Amygdala (tissue), 56 donors: Measurements from ENCODE around the gene CANX.

Experiments
- DNase-seq, 56 donors: peaks; one replicate each; lab custom pipeline; 2025; lab: John Stamatoyannopoulos, UW

Gene CANX

DNA sequence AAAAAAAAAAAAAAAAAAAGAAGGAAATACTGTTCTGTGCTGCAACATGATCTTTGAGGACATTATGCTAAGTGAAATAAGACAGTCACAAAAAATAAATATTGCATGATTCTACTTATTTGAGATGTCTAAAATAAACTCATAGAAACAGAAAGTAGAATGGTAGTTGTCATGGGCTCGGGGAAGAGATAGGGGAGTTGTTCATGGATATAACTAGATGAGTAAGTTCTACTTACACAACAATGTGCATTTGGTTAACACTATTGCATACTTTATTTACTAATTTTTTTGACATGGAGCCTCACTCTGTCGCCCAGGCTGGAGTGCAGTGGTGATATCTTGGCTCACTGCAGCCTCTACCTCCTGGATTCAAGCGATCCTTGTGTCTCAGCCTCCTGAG lies 49.0 kb downstream of the CANX start:
- no peak for DNase-seq

DNA sequence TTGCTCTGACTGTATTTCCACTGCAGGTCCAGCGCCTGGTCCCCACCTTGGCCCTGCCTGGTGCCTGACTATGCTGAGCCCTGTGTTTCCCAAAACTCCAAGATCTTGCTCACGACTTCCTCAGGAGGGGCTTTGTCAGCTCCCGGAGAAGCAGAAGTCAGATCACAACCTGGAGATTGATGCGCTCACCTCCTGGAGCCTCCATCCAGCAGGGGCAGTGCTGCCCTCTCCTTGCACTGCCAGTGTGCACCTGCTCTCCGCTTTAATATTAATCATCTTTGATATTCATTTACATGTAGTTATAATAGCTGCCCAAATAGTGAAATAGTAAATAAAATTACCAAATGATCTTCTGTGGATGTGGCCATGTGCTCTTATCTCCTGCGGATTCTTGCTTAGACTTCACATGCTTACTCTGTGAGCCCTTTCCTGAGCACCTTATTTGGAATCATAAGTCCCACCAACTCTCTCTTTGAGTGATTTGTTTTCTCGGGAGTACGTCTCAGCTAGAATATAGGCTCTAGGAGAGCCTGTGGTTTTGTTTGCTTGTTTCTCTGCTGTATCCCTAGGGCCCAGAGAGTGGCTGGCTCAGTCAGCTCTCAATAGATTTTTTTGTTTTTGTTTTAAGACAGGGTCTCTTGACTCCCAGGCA lies 51.2 kb downstream of the CANX start:
- DNase-seq: no peak

DNA sequence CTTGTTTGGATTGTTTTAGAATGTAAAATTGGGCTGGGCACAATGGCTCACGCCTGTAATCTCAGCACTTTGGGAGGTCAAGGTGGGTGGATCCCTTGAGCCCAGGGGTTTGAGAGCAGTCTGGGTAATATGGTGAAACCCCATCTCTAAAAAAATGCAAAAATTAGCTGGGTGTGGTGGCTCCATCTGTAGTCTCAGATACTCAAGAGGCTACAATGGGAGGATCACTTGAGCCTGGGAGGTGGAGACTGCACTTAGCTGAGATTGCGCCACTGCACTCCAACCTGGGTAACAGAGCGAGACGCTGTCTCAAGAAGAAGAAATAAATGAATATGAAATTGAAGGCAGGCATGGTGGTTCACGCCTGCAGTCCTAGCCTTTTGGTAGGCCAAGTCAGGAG lies 55.2 kb downstream of the CANX start:
- no peak for DNase-seq

DNA sequence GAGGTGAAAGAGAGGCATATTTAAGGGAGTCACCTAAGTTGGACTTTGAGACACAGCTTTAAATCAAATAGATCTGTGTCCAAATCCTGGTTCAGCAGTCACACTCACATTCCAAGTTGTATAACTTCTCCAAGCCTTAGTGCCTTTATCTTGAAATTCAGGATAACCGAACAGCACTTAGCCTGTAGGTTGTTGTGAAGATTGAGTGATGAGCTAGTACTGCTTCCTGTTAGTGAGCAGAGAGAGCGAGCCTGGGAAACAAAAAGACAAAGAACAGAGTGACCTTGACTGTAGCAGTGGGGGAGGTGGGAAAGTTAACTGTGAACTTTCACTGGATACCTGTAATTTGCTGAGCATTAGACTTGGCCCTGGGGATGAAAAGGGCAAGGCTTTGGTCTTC lies 56.3 kb downstream of the CANX start:
- no peak for DNase-seq

DNA sequence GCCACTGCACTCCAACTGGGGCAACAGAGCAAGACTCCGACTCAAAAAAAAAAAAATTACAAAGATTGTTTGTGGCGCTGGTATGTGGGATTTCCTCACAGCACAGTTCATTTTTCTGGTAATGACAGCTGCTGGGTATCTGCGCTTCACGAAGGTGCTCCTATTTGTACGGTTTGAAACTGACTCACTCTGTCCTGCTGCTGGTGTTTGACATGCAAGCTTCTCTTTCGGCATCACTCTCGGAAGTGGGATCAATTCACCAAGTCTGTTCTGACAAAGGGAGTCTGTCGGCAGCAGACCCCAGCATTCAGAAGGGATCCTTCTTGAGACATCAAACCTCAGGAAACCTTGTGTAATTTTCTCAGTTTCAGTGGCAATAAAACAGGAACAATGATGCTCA lies 60.2 kb downstream of the CANX start:
- no peak for DNase-seq

DNA sequence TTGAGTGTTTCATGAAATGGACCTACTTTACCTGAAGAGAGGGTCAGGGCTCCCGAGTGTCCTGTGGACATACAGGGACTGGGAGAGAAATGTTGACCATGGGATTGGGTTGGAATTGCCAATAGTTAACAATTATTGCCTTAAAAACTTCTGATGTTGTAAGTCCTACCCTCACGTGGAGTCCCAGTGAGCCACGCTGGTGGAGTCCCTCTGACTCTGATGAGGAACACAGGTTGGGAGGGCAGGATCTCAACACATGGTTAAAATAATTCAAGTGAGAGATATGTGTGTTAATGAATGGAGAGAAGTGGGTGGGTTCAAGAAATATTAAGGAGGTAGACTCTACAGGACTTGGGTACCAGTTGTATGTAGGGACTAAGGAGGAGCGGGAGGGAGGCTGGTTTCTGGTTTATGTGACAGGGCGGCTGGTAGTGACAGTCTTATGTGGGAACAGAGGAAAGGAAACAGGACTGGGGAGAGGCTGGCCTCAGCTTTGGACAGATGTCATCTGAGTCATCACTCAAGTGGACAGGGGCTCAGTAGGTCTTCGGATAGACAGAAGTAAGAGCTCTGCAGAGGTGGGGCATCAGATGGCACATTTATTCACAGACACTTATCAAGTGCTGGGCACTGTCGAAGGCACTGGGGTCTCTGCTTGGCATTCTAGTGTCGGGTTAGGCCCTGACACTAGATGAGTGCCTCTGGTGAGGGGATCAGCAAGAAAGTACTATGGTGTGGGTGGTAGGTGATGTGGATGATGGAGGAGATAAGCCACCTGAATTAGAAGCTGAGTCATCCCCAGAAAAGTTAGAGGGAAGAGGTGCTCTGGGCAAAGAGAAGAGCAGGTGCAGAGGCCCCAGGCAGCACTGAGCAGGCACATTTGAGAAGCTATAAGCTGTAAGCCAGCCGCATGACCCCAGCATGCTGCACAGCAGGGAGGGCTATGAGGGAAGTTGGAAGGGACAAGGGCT lies 61.1 kb downstream of the CANX start:
- DNase-seq: no peak

DNA sequence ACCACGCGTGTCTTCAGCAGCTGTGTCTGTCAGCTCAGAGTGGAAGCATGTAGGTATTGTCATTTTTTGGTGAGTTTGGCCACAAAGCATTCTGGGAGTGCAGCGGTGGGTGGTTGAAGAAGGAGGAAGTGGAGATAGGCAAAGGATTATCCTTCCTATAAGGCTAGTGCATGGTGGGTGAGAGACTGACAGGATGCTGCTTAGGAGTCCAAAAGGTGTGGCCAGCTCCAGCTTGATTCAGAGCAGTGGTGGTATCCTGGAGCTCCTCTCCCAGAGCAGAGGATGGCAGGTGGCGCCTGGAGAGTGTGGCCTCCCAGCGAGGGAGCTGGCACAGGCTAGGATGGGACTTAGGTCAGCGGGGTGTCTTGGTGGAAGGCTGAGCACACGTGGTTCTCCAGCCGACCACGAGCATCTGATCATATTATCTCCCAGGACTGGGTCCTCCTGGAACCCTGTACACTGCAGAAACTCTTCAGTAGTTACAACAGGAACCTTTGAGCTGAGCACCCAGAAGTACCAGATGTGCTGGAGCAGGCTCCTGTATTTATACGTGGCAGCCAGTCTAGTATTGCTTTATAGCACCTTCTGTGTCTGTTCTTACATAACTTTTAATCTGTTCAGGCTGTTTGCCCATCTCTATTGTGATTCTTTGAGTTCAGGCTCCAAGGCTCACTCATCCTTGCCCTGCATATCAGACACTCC lies 63.5 kb downstream of the CANX start:
- peak in 1 of 56 donors; percentile 10 for DNase-seq

DNA sequence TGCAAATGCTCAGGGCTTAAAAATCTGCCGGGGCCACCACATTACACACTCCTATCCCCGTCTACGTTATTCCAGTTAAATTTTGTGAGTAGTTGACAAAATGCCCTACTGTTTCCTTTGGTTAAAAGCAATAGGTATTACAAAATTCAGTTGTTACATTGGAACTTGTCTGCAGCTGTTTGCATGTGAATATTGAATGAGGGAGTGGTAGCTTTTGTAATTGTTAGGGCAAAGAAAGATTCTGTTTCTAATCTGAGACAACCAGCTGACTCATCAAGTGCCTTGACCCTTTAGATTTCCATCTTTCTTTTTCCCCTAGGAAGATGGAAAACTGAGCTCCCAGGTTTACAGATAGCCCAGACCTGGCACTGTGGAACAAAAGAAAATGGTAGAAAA lies 64.0 kb downstream of the CANX start:
- DNase-seq: no peak

DNA sequence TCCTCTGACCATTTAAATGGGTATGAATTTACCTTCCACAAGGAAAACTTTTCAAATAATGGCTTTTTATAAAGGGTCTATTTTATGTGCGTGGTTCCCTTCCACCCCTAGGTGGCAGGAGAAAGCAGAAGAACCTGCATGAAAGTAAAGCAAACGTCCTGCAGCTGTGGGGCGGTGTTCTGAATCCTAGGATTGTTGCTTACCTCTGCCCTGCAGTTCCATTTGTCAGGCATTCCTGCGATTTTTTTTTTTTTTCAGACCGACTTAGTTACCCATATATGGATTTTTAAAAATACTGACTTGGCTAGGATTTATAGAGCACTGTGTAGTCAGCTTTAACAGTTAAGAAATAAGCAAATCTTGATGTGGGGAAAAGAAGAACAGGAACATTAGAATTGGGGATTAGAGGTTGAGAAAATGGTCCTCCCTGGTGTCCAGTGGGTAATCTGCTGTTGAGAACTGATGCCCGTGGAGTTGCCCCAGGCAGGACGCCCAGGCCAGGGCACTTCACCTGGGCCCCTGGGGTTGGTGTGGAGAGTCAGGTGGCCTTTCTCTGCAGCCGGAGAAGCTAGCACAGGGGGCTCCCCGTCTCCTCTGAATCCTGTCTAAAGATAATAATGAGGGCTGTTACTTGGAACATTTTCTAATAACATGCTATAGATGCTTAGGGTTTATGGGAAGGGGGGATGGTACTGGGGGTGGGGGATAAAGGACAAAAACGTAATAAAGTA lies 64.6 kb downstream of the CANX start:
- peak in 28 of 56 donors; percentile 4 to 77 (median 29) for DNase-seq

DNA sequence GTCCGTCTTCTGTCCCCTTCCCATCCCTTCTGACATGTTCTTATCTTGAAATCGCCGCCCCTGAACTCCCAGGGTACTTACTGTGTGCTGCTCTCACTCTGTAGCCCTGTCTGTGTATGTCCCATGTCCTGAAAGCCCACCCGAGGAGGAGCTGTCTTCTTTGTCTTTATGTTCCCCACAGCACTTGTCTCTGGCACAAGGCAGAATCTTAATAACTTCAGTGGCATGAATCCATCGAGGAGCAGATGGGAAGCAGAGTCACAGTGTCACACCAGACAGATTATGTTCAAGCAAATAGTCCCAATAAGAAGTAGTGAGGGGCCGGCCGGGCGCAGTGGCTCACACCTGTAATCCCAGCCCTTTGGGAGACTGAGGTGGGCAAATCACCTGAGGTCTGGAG lies 65.3 kb downstream of the CANX start:
- DNase-seq: no peak

DNA sequence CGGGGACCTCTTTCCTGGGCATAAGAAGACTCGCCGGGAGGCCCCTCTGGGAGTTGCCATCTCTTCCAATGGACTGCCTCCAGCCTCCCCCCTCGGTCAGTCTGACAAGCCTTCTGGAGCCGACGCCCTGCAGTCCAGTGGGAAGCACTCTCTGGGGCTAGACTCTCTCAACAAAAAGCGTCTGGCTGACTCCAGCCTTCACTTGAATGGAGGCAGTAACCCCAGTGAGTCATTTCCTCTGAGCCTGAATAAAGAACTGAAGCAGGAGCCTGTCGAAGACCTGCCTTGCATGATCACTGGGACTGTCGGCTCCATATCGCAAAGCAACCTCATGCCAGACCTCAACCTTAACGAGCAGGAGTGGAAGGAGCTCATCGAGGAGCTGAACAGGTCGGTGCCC lies 66.6 kb downstream of the CANX start:
- peak in 1 of 56 donors; percentile 31 for DNase-seq

DNA sequence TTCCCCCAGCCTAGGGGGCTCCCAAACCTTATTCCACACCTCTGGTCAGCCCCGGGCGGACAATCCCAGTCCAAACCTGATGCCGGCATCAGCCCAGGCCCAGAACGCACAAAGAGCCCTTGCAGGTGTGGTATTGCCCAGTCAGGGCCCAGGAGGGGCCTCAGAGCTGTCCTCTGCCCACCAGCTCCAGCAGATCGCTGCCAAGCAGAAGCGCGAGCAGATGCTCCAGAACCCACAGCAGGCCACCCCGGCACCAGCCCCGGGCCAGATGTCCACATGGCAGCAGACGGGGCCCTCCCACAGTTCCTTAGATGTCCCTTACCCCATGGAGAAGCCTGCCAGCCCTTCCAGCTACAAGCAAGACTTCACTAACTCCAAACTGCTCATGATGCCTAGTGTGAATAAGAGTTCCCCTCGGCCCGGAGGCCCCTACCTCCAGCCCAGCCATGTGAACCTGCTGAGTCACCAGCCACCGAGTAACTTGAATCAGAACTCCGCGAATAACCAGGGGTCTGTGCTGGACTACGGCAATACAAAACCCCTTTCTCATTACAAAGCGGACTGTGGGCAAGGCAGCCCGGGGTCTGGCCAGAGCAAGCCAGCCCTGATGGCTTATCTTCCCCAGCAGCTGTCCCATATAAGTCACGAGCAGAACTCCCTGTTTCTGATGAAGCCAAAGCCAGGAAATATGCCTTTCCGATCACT lies 67.4 kb downstream of the CANX start:
- no peak for DNase-seq

DNA sequence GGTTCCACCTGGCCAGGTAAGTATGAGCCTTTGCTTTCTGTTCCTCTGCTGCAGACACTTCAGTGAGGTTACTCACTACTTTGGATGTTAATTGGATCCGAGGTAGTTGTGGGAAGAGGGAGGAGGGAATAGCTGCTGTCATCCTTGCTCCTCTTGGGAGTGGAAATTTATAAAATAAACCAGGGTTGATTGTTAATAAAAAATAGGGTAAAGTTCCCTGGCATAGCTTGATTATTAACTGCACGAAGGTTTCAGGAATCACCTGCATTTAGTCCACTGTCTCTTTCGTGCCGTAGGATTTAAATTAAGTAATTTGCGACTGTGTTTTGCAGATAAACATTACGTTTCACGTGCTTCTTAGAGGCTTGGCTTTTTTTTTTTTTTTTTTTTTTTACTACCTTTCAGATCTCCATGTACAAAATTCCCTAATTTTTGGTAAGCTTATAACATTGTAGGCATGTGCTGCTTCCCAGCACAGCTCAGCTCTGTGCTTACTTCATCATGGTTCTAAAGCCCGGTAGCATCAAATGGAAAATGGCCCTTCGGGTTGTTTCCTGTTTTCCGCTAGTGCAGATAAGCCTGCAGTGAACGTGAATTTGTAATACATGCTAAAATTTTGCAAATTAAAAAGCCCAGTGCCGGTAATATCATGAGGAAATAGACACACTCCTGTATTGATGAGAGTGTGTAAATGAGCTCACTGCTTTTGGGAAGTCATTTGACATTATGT lies 68.1 kb downstream of the CANX start:
- DNase-seq: no peak

DNA sequence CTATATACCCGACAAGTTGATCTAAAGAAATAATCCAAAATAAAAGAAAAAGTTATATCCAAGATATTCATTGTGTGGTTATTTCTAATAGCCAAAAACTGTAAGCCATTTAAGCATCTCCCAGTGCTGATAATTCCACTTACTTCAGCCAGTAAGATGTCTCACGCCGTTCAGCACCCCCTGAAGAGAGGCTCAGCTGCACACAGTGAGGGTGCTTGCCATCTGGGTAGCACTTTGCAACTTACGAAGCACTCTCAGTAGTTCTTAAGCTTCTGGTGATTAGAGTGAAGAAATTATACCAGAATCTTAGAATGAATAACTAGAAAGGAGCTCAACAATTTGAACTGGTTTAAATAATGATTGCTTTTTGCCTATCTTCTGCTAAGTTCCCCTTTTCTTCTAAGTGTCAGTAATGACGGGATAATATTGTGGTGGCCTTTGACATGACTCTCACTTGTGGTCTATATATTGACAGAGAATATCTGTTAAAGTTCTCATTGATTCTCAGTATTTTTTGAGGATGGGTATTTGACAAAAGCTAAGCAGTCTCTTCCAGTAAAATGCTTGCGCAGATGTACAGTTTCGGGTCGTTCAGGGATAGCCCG lies 68.8 kb downstream of the CANX start:
- DNase-seq: no peak

DNA sequence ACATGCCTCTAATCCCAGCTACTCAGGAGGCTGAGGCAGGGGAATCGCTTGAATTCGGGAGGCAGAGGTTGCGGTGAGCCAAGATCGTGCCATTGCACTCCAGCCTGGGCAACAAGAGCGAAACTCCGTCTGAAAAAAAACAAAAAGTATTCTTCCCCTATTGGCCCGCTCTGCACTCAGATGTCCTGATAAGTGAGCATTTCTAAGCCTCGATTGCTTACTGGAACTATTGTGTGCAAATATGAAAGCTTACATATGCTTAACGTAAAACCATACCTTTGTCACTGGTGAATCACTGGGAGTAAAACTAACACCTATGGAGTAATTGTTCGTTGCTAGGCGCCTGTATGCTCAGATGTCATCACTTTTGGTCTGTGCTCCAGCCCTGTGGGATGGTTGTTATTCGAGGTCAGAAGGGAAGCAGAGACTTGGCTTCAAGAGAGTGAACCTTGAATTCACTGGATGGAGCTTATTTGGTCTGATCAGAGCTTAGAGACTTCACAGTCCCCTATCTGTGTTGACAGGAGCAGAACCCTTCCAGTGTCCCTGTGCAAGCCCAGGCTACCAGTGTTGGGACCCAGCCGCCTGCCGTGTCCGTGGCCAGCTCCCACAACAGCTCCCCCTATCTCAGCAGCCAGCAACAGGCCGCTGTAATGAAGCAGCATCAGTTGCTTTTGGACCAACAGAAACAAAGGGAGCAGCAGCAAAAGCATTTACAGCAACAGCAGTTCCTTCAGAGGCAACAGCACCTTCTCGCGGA lies 69.7 kb downstream of the CANX start:
- DNase-seq: no peak

DNA sequence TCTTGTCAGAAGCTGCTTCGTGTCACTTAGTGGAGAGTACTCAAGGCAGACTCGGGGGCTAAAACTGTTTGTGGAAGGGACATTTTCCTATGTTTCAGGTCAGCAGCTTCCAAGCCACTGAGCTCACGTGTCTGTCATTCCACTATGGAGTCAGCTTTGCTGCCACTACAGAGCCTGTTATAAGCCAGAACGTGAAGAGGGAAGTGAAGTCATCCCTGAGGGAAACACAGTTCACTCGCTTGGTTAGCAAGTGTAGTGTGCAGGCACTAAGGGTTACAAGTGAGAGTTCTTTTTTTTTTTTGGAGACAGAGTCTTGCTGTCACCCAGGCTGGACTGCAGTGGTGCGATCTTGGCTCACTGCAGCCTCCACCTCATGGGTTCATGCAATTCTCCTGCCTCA lies 70.5 kb downstream of the CANX start:
- DNase-seq: no peak

DNA sequence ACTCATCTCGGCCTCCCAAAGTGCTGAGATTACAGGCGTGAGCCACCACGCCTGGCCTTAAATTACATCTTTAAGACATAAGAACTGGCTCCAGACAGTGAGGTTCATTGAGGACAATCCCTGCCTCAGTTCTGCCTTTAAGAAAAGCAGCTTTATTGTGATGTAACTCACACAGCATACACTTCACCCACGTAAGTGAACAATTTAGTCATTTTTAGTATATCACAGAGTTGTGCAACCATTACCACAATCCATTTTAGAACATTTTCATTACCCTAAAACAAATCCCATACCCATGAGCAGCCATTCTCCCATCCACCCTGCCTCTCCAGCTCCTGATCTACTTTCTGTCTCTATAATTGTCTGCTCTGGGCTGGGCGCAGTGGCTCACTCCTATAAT lies 71.0 kb downstream of the CANX start:
- no peak for DNase-seq

DNA sequence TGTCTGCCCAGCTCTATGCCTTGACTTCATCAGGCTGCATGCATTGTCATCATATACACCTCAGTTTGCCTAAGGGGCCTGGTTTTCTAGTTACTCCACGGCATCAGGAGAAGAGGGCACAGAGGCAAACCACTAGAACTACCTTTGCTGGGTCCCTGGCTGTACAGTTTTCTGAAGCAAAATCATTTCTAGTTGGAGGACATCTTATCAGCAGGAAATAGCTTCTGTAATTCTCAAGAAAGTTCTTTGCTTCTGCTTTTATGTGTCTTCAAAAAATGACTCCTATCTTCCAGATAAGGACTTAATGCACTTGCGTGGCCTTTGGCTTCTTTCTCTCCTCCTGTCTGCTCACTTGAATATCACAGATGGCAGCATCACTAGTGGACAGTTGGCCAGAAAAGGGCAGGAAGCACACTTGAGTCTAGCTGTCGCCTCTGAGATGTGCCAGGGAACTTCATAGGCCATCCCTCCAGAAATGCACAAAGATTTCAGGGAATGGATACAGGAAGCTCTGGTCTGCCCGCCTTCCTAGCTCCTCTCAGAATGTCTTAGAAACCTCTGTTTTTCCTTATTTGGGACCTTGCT lies 72.6 kb downstream of the CANX start:
- no peak for DNase-seq
